HEK293T (cell line): ENCODE measurements around the gene CD44.

Experiments used
- ARNT ChIP-seq: fragments of 450-650 bp; IDR thresholded peaks from 2 replicates; pipeline ENCODE4 v1.6.1; 2017; ENCODE audit warnings: mild to moderate bottlenecking
- BHLHE40 ChIP-seq: fragments of 450-650 bp; IDR thresholded peaks from 2 replicates; pipeline ENCODE4 v1.6.1; 2016; ENCODE audit warnings: mild to moderate bottlenecking, moderate library complexity, borderline replicate concordance
- ELF4 ChIP-seq: fragments of 450-650 bp; IDR thresholded peaks from 2 replicates; pipeline ENCODE4 v1.6.1; 2017; ENCODE audit warnings: antibody characterized with exemption
- FOXK2 ChIP-seq: fragments of 450-650 bp; IDR thresholded peaks from 2 replicates; pipeline ENCODE4 v1.6.1; 2016; ENCODE audit warnings: mild to moderate bottlenecking
- FOXM1 ChIP-seq: fragments of 450-650 bp; IDR thresholded peaks from 2 replicates; pipeline ENCODE4 v1.6.1; 2017; ENCODE audit warnings: mild to moderate bottlenecking, borderline replicate concordance
- HDGF ChIP-seq: fragments of 450-650 bp; IDR thresholded peaks from 2 replicates; pipeline ENCODE4 v1.6.1; 2017; ENCODE audit warnings: antibody characterized with exemption, borderline replicate concordance
- L3MBTL2 ChIP-seq: fragments of 450-650 bp; conservative IDR thresholded peaks from 2 replicates; pipeline ENCODE4 v1.6.1; 2016; ENCODE audit warnings: mild to moderate bottlenecking
- LEF1 ChIP-seq: fragments of 450-650 bp; IDR thresholded peaks from 2 replicates; pipeline ENCODE4 v1.6.1; 2017; ENCODE audit warnings: mild to moderate bottlenecking, borderline replicate concordance
- NFRKB ChIP-seq: fragments of 450-650 bp; IDR thresholded peaks from 2 replicates; pipeline ENCODE4 v1.6.1; 2016; ENCODE audit warnings: mild to moderate bottlenecking, moderate library complexity
- SP1 ChIP-seq: fragments of 450-650 bp; IDR thresholded peaks from 2 replicates; pipeline ENCODE4 v1.6.1; 2017
- SUZ12 ChIP-seq: fragments of 450-650 bp; IDR thresholded peaks from 2 replicates; pipeline ENCODE4 v1.6.1; 2016; ENCODE audit warnings: mild to moderate bottlenecking
- TARDBP ChIP-seq: fragments of 450-650 bp; IDR thresholded peaks from 2 replicates; pipeline ENCODE4 v1.6.1; 2016
- ZNF384 ChIP-seq: fragments of 450-650 bp; IDR thresholded peaks from 2 replicates; pipeline ENCODE4 v1.6.1; 2016
- TF ChIP-seq, protein P1 (sequence below): fragments of 450-650 bp; IDR thresholded peaks from 2 replicates; pipeline ENCODE4 v1.6.1; 2016

DNA sequence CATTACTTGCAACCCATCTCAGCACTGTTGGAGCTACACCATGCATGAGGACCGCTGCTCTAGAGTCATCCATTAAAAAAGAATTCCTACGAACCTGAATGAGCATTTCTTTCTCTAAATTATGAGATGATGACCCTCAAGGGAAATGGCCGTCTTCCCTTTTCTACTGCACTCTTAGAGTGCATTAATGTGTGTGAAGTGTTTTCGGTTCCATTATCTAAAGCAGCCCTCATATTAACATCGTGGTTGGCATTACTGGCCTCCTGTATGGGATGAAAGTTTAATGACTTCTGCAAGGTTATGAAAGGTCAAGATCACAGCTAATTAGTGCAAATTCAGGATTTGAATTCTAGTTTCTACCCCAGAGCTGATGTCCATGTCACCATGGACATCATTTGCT, 16.7 kb downstream of the CD44 start:
- no peak for TF ChIP-seq TARDBP
- TF ChIP-seq LEF1 = no peak
- no peak for TF ChIP-seq FOXM1
- TF ChIP-seq SUZ12 = no peak
- no peak for TF ChIP-seq ELF4
- TF ChIP-seq ARNT = no peak
- no peak for TF ChIP-seq SP1
- no peak for TF ChIP-seq BHLHE40
- TF ChIP-seq NFRKB = no peak
- TF ChIP-seq FOXK2 = no peak
- TF ChIP-seq HDGF = no peak
- TF ChIP-seq, protein P1, sequence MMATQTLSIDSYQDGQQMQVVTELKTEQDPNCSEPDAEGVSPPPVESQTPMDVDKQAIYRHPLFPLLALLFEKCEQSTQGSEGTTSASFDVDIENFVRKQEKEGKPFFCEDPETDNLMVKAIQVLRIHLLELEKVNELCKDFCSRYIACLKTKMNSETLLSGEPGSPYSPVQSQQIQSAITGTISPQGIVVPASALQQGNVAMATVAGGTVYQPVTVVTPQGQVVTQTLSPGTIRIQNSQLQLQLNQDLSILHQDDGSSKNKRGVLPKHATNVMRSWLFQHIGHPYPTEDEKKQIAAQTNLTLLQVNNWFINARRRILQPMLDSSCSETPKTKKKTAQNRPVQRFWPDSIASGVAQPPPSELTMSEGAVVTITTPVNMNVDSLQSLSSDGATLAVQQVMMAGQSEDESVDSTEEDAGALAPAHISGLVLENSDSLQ = no peak
- no peak for TF ChIP-seq L3MBTL2
- no peak for TF ChIP-seq ZNF384
